GM12878 (cell line): ENCODE results near the gene HOXB13.

ENCODE experiments used
- BRCA1 ChIP-seq: IDR thresholded peaks from 2 replicates; pipeline ENCODE4 v1.6.1; 2011; ENCODE audit warnings: low read depth, low read length, improper control_type of control experiment
- CTCF ChIP-seq, 3 experiments: IDR thresholded peaks in 2 of 3; conservative IDR thresholded peaks in 1 of 3; 2 replicates each; pipeline ENCODE4 v1.5.1; 2011; ENCODE audit warnings: low read depth in 3 of 3, low read length in 3 of 3, mild to moderate bottlenecking in 3 of 3, control low read depth in 2 of 3, moderate library complexity in 2 of 3, inconsistent platforms in 1 of 3, mixed read lengths in 1 of 3; ENCODE audit not compliant: control insufficient read depth in 2 of 3, insufficient read depth in 1 of 3; ENCODE audit errors: extremely low read depth in 1 of 3
- EZH2 ChIP-seq: IDR thresholded peaks from 2 replicates; pipeline ENCODE4 v1.6.1; 2012; ENCODE audit warnings: low read depth, mild to moderate bottlenecking, control low read depth, inconsistent platforms, low read length, borderline replicate concordance; ENCODE audit not compliant: control insufficient read depth
- MLLT1 ChIP-seq: fragments of 450-650 bp; IDR thresholded peaks from 2 replicates; pipeline ENCODE4 v1.6.1; 2016; ENCODE audit warnings: mild to moderate bottlenecking
- POLR2AphosphoS5 ChIP-seq: IDR thresholded peaks from 2 replicates; pipeline ENCODE4 v1.6.1; 2011; ENCODE audit warnings: mild to moderate bottlenecking, low read length, inconsistent platforms
- SMC3 ChIP-seq: IDR thresholded peaks from 2 replicates; pipeline ENCODE4 v1.6.1; 2011; ENCODE audit warnings: low read length, improper control_type of control experiment, borderline replicate concordance

- TF ChIP-seq MLLT1 = no peak
- no peak for TF ChIP-seq POLR2AphosphoS5
- 0 out of 2 replicates have a peak, but pooled peaks have one; percentile 32 for TF ChIP-seq EZH2
- TF ChIP-seq BRCA1 = no peak
- no peak for TF ChIP-seq CTCF (IDR thresholded peaks at IDR 0.05 in 2 of 3, conservative IDR thresholded peaks at IDR 0.05 in 1 of 3; ENCODE audit: control insufficient read depth in 2 of 3, extremely low read depth in 1 of 3, insufficient read depth in 1 of 3, low read depth in 3 of 3, low read length in 3 of 3)
- TF ChIP-seq SMC3 = no peak
Measured at GRCh38 chr17:48748718-48749566, 20.4 kb upstream of the HOXB13 start.
